HG03521 (cell line): Measurements from ENCODE around the gene BMERB1.
"Not testable (repeated sequence)": the region's sequence is repeated elsewhere in the genome, so short reads cannot be mapped to it uniquely, and the experiment has no call there.

Experiments used
- ATAC-seq: cut with Tn5 transposase; IDR thresholded peaks from one replicate; pipeline ENCODE4 v1.9.1; 2021; ENCODE audit warnings: mild to moderate bottlenecking, moderate library complexity; ENCODE audit not compliant: unreplicated experiment

The BMERB1 gene

GRCh38 chr16:15434425-15435215 is at the start of gene BMERB1:
BMERB1 (plus strand) TSS chr16:15434588; CDS start chr16:15434654, 66 bp downstream.
- no peak for ATAC-seq

- ATAC-seq, result not testable (repeated sequence)
These were observed 46.3 kb upstream of the BMERB1 start for GRCh38 chr16:15388060-15388459.

- not testable (repeated sequence) for ATAC-seq
These were observed 44.5 kb upstream of the BMERB1 start for GRCh38 chr16:15389916-15390315.

GRCh38 chr16:15393025-15393424 is 41.4 kb upstream of the BMERB1 start:
- ATAC-seq, result not testable (repeated sequence)

GRCh38 chr16:15395631-15396508 is 38.5 kb upstream of the BMERB1 start, which contains the start of gene MPV17L:
MPV17L (plus strand) TSS chr16:15395754; CDS start chr16:15395898, 144 bp downstream.
- not testable (repeated sequence) for ATAC-seq

GRCh38 chr16:15396509-15396829 is 37.9 kb upstream of the BMERB1 start:
- ATAC-seq, result not testable (repeated sequence)

- ATAC-seq, result no peak
These were observed 37.3 kb upstream of the BMERB1 start for GRCh38 chr16:15396948-15397594.

- ATAC-seq, result no peak
These were observed 35.6 kb upstream of the BMERB1 start for GRCh38 chr16:15398618-15399316.

- no peak for ATAC-seq
These were observed 35.1 kb upstream of the BMERB1 start for GRCh38 chr16:15399317-15399716.

GRCh38 chr16:15400314-15400713 is 34.1 kb upstream of the BMERB1 start:
- ATAC-seq, result not testable (repeated sequence)

- no peak for ATAC-seq
These were observed 32.4 kb upstream of the BMERB1 start for GRCh38 chr16:15401972-15402371.

- ATAC-seq, result no peak
These were observed 30.9 kb upstream of the BMERB1 start for GRCh38 chr16:15403392-15403995.

- ATAC-seq, result not testable (repeated sequence)
These were observed 30.3 kb upstream of the BMERB1 start for GRCh38 chr16:15404091-15404490.

GRCh38 chr16:15404792-15405191 is 29.6 kb upstream of the BMERB1 start:
- ATAC-seq, result no peak

- ATAC-seq, result not testable (repeated sequence)
These were observed 26.6 kb upstream of the BMERB1 start for GRCh38 chr16:15407756-15408155.

GRCh38 chr16:15409476-15409875 is 24.9 kb upstream of the BMERB1 start:
- not testable (repeated sequence) for ATAC-seq

GRCh38 chr16:15415511-15415985 is 18.8 kb upstream of the BMERB1 start:
- no peak for ATAC-seq

GRCh38 chr16:15417197-15417596 is 17.2 kb upstream of the BMERB1 start:
- ATAC-seq, result no peak

GRCh38 chr16:15418206-15418605 is 16.2 kb upstream of the BMERB1 start:
- no peak for ATAC-seq

GRCh38 chr16:15421696-15422095 is 12.7 kb upstream of the BMERB1 start:
- not testable (repeated sequence) for ATAC-seq
